ENCODE results near the gene RAB7A.

Gene RAB7A

GRCh38 chr3:128858167-128858566 lies 132.2 kb downstream of the RAB7A start:
- no peak for DNase-seq

- no peak for DNase-seq
Measured at GRCh38 chr3:128859630-128860029, 133.6 kb downstream of the RAB7A start.

DNA sequence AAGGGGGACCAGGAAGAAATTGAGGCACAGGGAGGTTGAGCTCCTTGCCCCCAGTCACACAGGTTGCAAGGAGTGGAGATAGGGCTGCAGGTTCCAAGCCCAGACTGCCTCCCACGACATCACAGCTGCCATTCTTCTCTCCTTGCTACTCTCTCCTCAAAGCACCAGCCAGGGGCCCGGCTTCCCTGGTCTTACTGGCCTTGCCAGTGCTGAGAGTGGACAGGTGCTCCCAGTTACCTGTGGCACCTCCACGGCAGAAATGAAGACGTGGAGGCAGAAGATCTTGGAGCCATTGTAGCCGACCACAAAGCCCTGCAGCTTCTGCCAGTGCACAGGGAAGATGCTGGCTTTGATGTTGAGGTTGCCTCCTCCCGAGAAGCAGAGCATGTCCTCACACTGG lies 135.5 kb downstream of the RAB7A start:
- DNase-seq: no peak

- no peak for DNase-seq
Measured at GRCh38 chr3:128863560-128863959, 137.6 kb downstream of the RAB7A start.

Data from fibroblast of upper back skin (primary cell).